Fibroblast of skin of back (primary cell): ENCODE data around the gene TERT.

Experiments used
- DNase-seq: peaks from one replicate; pipeline ENCODE4 v3.0.0-alpha.2; 2013

Gene TERT

DNA sequence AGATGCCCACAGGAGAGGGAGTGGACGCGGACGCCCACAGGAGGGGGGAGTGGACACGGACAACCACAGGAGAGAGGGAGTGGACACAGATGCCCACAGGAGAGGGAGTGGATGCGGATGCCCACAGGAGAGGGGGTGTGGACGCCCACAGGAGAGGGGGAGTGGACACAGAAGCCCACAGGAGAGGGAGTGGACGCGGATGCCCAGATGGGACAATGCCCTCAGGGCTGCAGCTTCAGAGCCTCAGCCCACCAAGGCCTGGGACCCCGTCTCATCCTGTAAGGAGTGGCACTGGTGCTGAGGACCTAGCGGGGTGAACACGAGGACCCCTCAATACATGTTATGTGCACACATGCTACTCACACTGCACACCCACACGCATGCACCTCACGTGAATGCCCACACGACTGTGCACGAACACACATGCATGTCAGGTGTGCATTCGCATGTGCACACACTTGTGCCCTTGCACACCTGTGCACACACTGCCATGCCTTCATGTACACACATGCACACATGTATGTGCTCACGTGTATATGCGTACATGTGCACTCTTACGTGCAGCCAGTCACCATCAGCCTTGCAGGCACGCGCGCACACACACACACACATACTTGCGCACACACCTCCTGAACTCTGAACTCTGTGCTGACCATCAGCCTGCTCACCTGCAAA is 34.9 kb downstream of the TERT start:
- no peak for DNase-seq

DNA sequence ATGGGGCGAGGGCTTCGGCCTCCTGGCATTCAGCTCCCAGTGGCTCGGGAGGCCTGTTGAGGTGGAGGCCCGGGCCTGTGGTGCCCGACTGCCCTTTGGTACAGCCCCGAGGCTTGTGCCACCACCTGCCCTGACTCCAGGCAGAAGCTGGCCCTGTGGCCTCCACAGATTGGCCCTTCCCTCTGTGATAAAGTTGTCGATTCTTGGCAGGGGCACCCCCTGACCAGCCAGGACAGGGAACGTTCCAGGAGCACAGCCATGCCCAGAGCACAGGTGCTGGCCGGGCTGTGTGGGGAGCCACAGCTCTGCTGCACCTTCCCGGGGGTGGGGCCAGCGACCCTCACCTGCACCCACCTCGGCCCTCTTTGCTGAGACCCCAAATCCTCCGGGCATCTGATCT is 37.0 kb downstream of the TERT start:
- DNase-seq, result no peak

DNA sequence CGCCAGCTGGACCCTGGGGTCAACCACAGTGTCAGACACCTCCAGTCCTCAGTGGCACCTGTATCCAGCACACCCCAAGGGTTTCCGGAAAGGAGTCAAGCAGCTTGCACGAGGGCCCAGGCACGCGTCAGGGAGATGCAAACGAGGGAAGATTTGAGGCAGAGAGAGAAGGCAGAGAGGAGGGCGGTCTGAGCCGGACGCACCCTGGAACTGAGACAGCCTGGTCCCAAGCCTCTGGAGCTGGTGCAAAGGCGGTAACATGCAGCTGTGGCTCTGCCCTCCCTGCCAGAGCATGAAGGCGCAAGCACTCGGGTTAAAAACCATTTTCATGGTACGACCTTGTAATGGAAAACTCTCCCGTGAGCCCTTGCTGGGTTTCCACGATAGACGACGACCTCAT is 37.5 kb downstream of the TERT start:
- no peak for DNase-seq

DNA sequence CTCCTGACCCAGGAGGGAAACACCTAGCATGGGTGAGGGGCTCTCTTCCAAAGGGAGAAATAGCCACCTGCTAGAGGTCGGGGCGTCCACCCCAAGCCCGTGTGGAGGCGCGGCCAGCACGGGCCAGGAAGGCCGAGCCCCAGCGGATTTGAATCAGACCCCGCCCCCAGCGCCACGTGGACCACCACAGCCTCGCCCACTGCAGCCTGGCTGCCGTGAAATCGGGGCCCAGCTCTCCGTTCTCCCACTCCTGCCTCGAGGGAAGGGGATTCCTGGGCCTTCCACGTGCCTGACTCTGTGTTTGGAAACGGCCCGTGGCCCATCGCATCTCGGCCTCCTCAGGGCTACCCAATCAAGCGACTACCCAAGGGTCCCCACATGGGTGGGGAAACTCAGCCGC is 38.1 kb downstream of the TERT start:
- no peak for DNase-seq

DNA sequence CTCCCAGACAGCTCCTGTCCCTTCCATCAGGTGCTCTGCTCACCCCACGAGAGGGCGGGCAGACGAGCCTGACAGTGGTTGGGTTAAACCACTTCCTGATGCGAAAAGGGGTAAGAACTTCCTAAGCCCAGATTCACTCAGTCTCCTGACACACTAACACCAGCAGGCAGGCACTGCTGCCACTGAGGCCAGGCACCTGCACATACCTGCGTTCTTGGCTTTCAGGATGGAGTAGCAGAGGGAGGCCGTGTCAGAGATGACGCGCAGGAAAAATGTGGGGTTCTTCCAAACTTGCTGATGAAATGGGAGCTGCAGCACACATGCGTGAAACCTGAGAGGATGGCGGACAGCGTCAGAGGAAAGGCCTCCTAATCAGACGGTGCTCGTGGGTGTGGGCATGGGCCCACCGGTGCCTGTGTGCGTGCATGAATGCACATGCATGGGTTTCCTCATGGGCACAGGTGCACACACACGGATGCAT is 39.7 kb downstream of the TERT start:
- no peak for DNase-seq

DNA sequence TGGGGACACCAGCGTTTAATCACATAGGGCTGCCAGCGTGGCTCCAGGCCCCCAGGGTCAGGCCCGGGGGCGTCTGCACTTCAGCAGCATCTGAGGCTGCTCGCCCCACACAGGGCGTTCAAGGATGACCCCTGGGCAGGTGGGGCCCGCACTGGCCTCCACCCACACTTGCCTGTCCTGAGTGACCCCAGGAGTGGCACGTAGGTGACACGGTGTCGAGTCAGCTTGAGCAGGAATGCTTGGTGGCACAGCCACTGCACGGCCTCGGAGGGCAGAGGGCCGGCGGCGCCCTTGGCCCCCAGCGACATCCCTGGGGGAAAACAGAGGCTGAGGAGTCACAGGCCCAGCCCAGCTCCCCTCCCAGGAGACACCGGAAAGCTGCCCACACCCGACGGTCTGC is 40.7 kb downstream of the TERT start:
- DNase-seq, result no peak

DNA sequence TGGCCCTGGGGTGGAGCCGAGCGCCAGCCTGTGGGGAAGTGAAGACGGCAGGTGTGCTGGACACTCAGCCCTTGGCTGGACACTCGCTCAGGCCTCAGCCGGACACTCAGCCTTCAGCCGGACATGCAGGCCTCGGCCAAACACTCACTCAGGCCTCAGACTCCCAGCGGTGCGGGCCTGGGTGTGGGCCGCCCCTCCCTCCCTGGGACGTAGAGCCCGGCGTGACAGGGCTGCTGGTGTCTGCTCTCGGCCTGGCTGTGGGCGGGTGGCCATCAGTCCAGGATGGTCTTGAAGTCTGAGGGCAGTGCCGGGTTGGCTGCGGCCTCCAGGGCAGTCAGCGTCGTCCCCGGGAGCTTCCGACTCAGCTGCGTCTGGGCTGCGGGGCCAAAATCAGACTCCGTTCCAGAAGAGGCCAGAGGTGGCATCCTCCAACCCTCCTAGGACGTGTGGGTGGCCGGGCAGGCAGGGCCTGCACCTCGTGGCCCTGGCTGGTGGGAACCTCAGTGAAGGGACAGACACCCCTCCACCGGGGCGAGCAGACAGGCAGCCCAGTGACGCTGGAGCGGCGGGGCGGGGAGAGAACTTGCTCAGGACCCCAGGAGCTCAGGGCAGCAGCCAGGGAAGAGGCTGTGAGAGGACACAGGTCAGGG is 41.3 kb downstream of the TERT start:
- no peak for DNase-seq

DNA sequence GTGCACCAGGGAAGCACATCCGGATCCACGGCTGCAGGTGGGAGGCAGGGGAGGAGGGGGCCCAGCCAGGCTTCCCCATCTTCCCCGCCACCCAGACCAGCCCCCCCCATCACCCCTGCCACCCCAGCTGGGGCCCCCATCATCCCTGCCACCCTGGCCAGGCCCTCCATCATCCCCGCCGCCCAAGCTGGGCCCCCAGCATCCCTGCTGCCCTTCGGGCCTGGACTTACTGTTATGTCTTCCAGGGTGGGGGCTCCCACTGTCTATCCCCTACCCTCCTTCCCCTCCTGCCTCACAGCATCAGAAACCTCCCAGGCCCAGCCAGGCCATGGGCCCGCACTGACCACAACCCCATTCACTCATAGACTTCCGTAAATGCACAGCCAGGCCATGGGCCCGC is 42.2 kb downstream of the TERT start:
- no peak for DNase-seq

DNA sequence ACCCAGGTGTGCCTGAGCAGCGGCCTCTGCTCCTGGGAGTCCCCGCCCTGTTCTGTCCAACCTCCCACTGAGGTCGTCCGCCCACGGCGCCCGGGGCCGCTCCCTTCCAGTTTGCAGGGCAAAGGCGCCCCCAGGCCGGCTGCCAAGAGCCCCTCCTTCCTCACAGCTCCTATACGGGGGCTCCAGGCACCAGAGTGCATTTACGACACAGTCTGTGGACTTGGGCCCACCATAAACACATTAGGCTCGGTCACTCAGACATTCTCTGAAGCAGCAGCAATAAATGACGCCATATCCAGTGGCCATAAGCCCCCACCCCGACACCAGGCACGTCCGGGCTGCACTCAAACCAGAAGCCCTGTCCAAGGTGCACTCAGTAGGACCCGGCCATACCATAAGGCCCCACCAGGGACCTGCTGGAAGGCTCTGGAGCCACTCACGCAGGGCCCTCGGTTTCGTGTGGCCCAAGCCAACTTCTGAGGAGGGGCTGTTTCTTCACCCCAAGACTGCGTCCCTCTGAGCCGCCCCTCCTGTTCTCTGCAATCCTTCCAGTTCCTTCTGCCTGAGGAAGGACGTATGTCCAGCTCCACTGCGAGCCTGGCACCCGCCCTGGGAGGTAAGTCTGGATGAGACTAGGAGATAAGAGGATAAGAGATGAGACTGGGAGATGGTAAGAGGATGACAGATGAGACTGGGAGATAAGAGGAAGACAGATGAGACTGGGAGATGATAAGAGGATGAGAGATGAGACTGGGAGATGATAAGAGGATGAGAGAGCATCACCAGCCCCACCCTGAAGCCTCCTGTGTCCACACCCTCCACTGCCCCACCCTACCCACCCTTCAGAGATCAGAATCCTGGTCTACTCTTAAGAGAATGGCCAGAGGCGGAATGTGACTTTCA is 42.9 kb downstream of the TERT start:
- no peak for DNase-seq

DNA sequence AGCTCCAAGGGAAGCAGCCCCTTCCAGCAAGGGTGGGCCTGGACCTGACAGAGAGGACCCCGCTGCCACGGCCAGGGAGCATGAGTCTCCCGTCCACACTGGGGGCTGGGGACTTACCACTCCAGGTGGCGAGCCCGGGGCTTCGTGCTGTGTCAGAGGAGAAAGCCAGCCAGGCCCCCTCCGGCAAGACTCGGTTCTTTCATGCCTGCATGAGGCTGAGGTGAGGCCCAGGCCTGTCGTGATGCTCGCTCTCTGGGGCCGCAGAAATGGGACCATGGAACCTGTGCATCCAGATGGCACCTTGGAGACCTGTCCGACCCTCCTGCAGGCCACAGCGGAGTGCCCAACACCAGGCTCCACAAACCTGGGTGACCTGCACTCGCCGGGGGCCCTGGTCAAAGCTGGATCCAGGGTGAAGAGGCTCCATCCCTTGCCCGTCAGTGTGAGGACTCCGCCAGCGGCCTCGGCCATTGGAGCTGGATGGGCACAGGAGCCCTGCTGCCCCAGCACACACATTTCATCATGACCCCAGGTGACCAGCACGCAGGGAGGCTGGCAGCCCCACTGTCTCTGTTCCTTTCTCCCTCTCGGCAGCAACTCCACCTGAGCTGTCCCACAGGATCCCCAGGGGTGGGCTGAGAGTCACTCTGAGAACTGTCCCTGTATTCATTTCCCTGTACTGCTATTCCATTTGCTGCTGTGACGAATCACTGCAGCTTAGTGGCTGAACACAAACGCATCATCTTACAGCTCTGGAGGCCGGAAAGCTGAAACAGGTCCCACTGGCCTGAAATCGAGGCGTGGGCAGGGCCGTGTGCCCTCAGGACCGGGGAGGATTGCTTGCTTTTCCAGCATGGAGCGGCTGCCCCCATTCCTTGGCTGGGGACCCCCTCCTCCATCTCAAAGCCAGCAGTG is 45.2 kb downstream of the TERT start:
- DNase-seq, result no peak

DNA sequence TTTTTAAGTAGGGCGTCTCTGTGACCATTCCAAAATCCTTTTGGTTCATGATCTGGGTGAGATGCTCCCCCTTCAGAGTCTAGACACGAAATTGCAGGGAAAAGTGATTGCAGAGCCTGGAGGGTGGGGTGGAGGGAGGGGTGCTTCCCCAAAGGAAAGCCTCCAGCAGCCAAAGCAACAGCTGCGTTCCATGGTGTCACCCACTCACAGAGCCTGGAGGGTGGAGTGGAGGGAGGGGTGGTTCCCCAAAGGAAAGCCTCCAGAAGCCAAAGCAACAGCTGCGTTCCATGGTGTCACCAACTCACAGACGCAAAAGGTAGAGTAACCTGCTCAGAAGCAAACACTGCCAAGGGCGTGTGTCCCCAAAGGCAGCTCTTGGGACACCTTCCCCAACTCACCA is 47.1 kb downstream of the TERT start:
- no peak for DNase-seq

DNA sequence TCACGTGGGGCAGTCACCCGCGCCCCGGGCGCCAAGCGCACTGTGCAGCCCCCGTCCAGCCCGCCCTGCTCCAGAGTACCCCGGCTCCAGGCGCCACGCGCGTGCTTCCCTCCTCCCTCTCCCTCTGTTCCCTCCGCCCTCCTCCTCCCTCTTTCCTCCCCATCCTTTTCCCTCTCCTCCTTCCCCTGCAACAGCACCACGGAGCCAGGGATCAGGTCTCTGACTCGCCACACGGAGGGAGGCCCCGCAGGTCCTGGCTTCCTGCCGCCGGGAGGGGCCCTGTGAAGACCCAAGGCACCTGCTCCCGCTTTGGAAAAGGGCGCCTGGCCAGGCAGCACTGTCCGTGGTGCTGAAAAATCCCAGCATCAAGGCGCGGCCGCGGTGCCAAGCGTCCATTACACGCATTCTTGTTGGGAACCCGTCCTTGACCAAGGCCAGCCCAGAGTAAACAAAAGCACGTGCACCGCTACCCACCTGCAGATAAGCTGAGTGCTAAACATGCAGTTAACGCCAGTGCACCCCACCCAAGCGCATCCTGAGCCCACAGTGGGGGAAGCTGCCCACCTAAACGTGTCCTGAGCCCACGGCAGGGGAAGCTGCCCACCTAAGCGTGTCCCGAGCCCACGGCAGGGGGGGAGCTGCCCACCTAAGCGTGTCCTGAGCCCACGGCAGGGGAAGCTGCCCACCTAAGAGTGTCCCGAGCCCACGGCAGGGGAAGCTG is 48.0 kb downstream of the TERT start:
- DNase-seq, result peak; percentile 12

DNA sequence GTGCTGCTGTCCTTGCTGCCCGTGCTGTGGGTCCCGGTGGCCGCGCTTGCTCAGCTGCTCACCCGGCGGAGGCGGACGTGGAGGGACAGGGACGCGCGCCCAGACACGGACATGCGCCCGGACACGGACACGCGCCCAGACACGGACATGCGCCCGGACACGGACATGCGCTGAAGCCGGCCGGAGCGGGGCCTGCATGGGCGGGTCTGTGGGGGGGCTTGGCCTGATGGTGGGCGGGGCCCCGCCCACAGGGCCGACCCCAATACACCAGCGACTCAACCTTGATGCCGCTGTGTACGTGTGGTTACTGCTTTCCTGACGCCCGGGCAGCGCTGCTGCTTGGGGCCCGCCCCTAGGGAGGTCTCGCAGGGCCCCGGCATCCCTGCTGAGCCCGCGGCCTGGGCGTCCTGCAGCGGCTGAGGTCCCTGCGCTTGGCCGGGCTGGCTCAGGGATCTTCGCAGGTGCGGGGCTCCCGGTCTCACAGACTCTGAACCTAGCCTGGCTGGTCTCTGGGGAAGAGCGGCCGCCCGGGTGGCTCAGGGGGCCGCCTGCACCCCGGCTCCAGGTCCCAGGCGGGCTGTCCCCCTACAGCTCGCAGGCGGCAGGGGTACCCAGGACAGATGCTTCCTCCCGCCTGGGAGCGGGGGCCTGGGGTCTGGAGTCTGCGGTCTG is 48.8 kb downstream of the TERT start:
- no peak for DNase-seq

DNA sequence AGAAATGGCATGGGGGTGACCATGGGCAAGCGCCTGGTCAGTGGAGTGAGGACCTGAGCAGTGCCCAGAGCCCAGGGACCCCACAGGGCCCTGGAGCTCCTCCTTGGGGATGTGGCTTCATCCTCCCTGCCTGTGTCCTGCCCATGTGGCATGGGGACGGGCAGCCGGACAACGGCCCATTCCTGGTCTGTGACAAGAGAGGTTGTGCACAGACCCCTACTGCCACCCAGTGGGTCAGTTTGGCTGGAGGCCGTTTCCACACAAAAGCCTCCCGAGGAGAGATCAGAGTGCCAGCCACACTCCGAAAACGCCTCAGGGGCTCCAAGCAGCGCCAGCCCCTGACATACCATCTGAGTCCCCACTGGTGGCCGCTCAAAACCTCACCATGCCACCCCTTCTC is 49.9 kb downstream of the TERT start:
- no peak for DNase-seq

DNA sequence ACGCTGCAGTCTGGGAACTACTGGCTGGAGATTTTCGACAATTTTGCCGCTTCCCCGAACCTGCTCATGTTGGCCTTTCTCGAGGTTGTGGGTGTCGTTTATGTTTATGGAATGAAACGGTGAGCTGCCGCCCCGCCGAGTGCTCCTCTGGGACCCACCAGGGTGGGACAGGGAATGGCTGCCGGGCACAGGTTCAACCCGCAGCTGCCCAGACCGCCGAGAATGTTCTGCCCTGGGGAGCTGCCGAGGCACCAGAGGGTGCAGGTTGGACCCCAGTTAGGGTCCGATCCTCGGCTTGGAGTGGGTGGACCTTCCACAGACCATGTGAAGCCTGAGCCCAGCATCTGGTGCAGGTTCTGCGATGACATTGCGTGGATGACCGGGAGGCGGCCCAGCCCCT is 50.6 kb downstream of the TERT start:
- DNase-seq, result no peak

DNA sequence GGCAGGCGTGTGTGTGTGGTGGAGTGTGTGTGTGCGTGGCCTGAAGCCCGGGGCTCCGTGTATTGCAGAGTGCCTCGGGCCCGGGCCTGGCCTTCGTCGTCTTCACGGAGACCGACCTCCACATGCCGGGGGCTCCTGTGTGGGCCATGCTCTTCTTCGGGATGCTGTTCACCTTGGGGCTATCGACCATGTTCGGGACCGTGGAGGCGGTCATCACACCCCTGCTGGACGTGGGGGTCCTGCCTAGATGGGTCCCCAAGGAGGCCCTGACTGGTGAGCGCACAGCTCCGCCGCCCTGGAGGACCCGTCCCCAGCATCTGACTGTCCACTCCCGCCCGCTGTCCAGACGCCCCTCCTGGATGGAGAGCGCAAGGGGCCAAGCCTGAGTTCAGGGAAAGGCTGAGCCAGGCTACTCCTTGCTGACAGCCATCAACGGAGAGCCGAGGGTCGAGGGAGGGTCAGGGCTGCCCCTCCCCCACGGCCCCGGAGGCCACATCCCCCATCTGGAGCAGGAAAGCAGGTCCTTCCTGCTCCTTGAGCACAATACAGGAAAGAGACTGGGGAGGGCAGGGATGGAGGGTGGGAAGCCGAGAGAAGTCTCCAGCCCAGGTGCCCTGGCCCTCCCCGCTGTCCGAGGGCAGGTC is 51.3 kb downstream of the TERT start:
- no peak for DNase-seq

DNA sequence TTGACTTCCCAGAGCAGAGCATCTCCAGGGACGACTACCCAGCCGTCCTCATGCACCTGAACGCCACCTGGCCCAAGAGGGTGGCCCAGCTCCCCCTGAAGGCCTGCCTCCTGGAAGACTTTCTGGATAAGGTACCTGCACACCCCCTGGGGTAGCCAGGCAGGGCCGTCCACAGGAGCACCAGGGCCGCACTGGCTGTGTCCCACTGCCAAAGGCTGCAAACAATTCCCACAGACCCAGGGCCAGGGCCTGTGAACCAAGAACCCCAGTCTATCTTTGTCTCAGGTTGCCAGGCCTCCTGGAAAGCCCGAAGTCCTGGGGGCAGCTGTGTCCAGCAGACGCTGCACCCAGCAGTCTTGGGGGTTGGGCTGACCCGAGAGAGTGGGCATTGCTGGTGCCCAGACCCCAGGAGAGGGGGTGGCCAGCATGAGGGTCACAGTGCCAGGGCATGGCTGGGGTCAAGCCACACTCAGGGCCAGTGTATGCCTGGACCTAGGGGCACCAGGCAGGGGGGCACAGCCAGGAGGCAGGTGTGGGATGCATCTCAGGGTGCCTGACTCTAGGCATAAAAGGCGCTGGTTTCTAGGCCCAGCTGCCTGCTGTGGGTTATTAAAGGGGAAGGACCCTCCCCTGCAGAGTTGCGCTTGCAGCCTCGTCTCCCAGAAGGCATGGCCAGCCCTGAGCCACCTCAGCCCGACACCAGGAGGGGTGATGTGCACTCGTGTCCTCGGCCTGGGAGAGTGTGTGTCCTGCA is 52.0 kb downstream of the TERT start:
- DNase-seq, result no peak

DNA sequence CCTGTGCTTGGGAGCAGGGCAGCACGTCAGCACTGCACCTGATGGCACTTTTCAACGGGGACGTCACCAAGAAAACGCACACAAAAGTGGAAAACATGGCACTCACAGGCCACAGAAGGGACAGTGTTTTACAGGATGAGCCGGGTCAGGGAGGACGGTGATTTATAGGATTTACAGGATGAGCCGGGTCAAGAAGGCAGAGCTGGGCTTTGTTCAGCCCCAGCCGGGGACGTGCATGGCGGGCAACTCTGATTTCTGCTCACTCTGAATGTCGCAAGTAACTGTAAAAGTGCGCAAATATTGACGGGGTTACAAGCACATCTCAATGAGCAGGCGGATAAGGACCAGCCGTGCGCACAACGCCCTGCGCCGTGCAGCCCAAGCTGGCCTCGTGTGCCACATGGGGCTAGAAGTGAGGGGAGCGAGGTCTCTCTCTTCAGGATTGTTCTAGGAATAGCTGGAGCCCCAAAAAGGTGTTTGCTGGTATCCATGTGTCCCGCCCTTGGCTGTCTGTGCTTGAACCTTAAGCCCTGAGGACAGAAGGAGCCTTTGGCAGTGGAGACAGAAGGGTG is 53.3 kb downstream of the TERT start:
- DNase-seq, result no peak

DNA sequence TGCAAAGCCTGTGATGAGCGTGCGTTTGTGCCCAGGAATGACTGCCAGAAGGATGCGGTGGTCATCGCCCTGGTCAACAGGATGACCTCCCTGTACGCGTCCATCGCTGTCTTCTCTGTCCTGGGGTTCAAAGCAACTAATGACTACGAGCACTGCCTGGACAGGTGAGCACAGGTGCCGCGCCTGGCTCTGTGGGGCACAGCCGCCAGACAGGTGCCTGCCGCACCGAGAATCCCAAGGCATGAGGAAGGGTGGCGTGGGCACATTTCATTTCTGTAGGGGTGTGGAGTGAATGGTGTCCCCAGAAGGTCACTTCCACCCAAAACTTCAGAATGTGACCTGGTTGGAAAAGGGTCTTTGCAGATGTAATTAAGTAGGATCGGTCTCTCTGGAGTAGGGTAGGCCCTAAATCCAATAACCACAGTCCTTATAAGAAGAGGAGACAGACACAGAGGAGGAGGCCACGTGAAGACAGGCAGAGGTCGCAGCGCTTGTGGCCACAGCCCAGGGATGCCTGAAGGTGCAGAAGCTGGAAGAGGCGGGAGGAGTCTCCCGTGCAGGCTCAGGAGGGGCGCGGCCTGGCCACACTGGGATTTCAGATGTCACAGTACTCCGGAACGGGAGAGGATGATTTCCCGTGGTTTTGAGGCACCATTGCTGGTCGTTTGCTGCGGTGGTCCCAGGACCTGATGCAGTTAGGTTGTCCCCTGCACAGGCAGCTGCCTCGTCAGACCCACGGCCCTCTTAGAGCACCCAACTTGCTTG is 54.2 kb downstream of the TERT start:
- no peak for DNase-seq
